HepG2 (cell line): ENCODE results near the gene PRPF38B. TPM values are rescaled to one million over a fixed set of nuclear protein-coding genes. Genes with fewer than 3 reads are reported as not detected.

ENCODE experiments used
- AGO2 ChIP-seq: fragments of 200-400 bp; formaldehyde crosslinking; optimal IDR thresholded peaks from 2 replicates; pipeline ENCODE3; 2017; ENCODE audit warnings: mild to moderate bottlenecking, low read depth, low read length, moderate library complexity
- ARNT2 ChIP-seq: sonication (generic); formaldehyde crosslinking; IDR thresholded peaks from 2 replicates; pipeline ENCODE4 v1.8.0; 2022; ENCODE audit warnings: mild to moderate bottlenecking, low read depth, missing genetic modification reagents, moderate library complexity
- CBX5 ChIP-seq: sonication (generic); formaldehyde crosslinking; IDR thresholded peaks from 2 replicates; pipeline ENCODE4 v1.4.0; 2020; ENCODE audit warnings: missing genetic modification reagents, borderline replicate concordance
- DR1 ChIP-seq: sonication (generic); formaldehyde crosslinking; IDR thresholded peaks from 2 replicates; pipeline ENCODE4 v1.8.0; 2021; ENCODE audit warnings: mild to moderate bottlenecking, missing genetic modification reagents, inconsistent platforms
- GTF3A ChIP-seq: sonication (generic); formaldehyde crosslinking; conservative IDR thresholded peaks from 2 replicates; pipeline ENCODE4 v1.4.0; 2020; ENCODE audit warnings: mild to moderate bottlenecking, missing genetic modification reagents
- MBD4 ChIP-seq: IDR thresholded peaks from 2 replicates; pipeline ENCODE4 v1.6.1; 2012; ENCODE audit warnings: low read length, inconsistent platforms, borderline replicate concordance
- MED13 ChIP-seq: sonication (generic); formaldehyde crosslinking; IDR thresholded peaks from 2 replicates; pipeline ENCODE4 v1.5.0; 2020; ENCODE audit warnings: missing genetic modification reagents
- MTF2 ChIP-seq: sonication (generic); formaldehyde crosslinking; IDR thresholded peaks from 2 replicates; pipeline ENCODE4 v1.5.0; 2020; ENCODE audit warnings: missing genetic modification reagents, borderline replicate concordance
- POLR2A ChIP-seq, 2 experiments: IDR thresholded peaks; 2 replicates each; pipeline ENCODE4 v1.6.1; 2011; ENCODE audit warnings: low read depth in 2 of 2, low read length in 2 of 2, mild to moderate bottlenecking in 1 of 2, moderate library complexity in 1 of 2; ENCODE audit not compliant: insufficient read depth in 1 of 2
- SETDB1 ChIP-seq: sonication (generic); formaldehyde crosslinking; IDR thresholded peaks from 2 replicates; pipeline ENCODE4 v1.5.1; 2020; ENCODE audit warnings: missing genetic modification reagents, mild to moderate bottlenecking, borderline replicate concordance
- SMAD3 ChIP-seq: sonication (generic); formaldehyde crosslinking; IDR thresholded peaks from 2 replicates; pipeline ENCODE4 v1.4.0; 2020; ENCODE audit warnings: missing genetic modification reagents
- SOX5 ChIP-seq: IDR thresholded peaks from 2 replicates; pipeline ENCODE4 v1.6.1; 2016; ENCODE audit warnings: borderline replicate concordance
- ZBTB42 ChIP-seq: sonication (generic); formaldehyde crosslinking; IDR thresholded peaks from 2 replicates; pipeline ENCODE4 v1.5.0; 2020; ENCODE audit warnings: mild to moderate bottlenecking, missing genetic modification reagents
- ZBTB49 ChIP-seq: sonication (generic); formaldehyde crosslinking; IDR thresholded peaks from 2 replicates; pipeline ENCODE4 v1.4.0; 2020; ENCODE audit warnings: missing genetic modification reagents, borderline replicate concordance
- ZNF30 ChIP-seq: sonication (generic); formaldehyde crosslinking; IDR thresholded peaks from 2 replicates; pipeline ENCODE4 v1.5.0; 2020; ENCODE audit warnings: mild to moderate bottlenecking, missing genetic modification reagents
- ZNF33A ChIP-seq: sonication (generic); formaldehyde crosslinking; IDR thresholded peaks from 2 replicates; pipeline ENCODE4 v1.5.1; 2020; ENCODE audit warnings: missing genetic modification reagents, mild to moderate bottlenecking, moderate library complexity, borderline replicate concordance
- ZNF343 ChIP-seq: sonication (generic); formaldehyde crosslinking; IDR thresholded peaks from 2 replicates; pipeline ENCODE4 v1.4.0; 2020; ENCODE audit warnings: mild to moderate bottlenecking, missing genetic modification reagents
- ZNF367 ChIP-seq: sonication (generic); formaldehyde crosslinking; IDR thresholded peaks from 2 replicates; pipeline ENCODE4 v1.4.0; 2020; ENCODE audit warnings: missing genetic modification reagents, borderline replicate concordance
- ZNF574 ChIP-seq: sonication (generic); formaldehyde crosslinking; IDR thresholded peaks from 2 replicates; pipeline ENCODE4 v1.4.0; 2020; ENCODE audit warnings: missing genetic modification reagents
- polyA plus RNA-seq, 8 experiments: library from polyadenylated mRNA; depleted of rRNA in 3 of 8; stranded (reverse) in 7 of 8; unstranded in 1 of 8; fragments of >200 nt; fragmentation: Illumina TruSeq in 4 of 8; extraction: Trizol in 4 of 8; gene quantifications; 2 replicates each; pipeline versions ENCODE4 v1.2.1 to v1.2.3, GENCODE V29; 2011 to 2016; ENCODE audit warnings: low read depth in 4 of 8, missing spikeins in 1 of 8, mixed read lengths in 1 of 8; ENCODE audit not compliant: insufficient read depth in 1 of 8
- total RNA-seq, 5 experiments: library from RNA; depleted of rRNA; stranded (reverse); fragments of >200 nt; fragmentation: Illumina TruSeq; extraction: Trizol; gene quantifications; 2 replicates each; pipeline ENCODE4 v1.2.3, GENCODE V29; 2016; ENCODE audit warnings: low read depth in 1 of 5
- TF ChIP-seq, protein P1 (sequence below): sonication (generic); formaldehyde crosslinking; IDR thresholded peaks from 2 replicates; pipeline ENCODE4 v1.4.0; 2020; ENCODE audit warnings: mild to moderate bottlenecking, low read depth, missing genetic modification reagents
- TF ChIP-seq, protein P2 (sequence below): sonication (generic); formaldehyde crosslinking; IDR thresholded peaks from 2 replicates; pipeline ENCODE4 v1.4.0; 2020; ENCODE audit warnings: missing genetic modification reagents

PRPF38B gene
- total and polyA plus RNA-seq, 2 of the 13 experiments (the other 11 are each of a cell fraction or from before 2014, with no cell fraction given) = 25.7 to 29.7 TPM

DNA sequence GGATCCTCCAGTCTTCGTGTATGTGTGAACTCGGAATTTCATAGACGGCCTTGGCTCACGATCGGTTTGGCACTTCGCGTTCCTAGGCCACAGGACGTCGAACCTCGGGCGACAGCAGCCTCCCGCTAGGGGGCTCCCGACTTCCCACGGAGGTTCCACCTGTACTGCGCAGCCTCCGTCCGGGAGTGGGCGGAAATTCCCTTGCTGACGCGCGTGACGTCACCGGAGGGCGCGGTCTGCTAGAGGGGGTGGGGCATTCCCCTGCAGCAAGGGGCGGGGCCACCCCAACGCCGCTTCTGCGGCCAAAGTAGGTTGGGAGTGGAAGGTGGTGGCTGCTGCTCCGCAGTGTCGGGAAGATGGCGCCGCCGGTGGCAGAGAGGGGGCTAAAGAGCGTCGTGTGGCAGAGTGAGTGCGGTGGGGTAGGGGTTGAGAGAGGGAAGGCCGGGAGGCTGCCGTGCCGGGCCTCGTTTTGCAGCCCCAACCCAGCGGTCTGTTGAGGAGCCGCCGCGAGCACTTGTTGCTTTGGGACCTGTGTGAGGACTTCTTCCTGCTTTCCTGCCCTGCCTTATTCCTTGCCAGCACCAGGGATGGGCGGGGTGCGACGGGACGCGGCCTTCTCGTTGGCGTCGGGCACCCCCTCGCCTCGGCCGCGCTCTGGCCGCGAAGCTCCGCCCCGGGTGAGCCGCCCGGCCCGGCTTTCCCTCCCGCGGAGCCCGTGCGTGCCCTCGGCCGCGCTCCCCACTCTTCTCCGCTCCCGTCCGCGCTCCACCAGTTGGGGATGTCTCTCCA, 54.5 kb downstream of the PRPF38B start, which contains the start of gene STXBP3 (continued):
- TF ChIP-seq DR1 (CRISPR knock-in tag) (peak; percentile 71), MBD4 (no peak), ZBTB42 (no peak), ARNT2 (no peak), MTF2 (CRISPR knock-in tag) (no peak), GTF3A (CRISPR knock-in tag) (no peak), ZNF343 (CRISPR knock-in tag) (peak; percentile 75; the same call in 1 of the 2 replicates), MED13 (no peak), AGO2 (peak; percentile 71), SOX5 (CRISPR knock-in tag) (no peak), SMAD3 (CRISPR knock-in tag) (peak; percentile 70; the same call in 1 of the 2 replicates), ZNF30 (no peak), SETDB1 (CRISPR knock-in tag) (no peak), ZNF367 (peak; percentile 77; the same call in 1 of the 2 replicates), ZBTB49 (CRISPR knock-in tag) (no peak), CBX5 (0 out of 2 replicates have a peak, but pooled peaks have one; percentile 45), POLR2A (IDR thresholded peaks at IDR 0.05; ENCODE audit: insufficient read depth in 1 of 2, low read depth in 2 of 2, low read length in 2 of 2) (peak; percentile 94 to 96), ZNF574 (CRISPR knock-in tag) (peak; percentile 79), ZNF33A (CRISPR knock-in tag) (no peak)
- TF ChIP-seq, protein P1, sequence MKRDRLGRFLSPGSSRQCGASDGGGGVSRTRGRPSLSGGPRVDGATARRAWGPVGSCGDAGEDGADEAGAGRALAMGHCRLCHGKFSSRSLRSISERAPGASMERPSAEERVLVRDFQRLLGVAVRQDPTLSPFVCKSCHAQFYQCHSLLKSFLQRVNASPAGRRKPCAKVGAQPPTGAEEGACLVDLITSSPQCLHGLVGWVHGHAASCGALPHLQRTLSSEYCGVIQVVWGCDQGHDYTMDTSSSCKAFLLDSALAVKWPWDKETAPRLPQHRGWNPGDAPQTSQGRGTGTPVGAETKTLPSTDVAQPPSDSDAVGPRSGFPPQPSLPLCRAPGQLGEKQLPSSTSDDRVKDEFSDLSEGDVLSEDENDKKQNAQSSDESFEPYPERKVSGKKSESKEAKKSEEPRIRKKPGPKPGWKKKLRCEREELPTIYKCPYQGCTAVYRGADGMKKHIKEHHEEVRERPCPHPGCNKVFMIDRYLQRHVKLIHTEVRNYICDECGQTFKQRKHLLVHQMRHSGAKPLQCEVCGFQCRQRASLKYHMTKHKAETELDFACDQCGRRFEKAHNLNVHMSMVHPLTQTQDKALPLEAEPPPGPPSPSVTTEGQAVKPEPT (CRISPR knock-in tag) = peak; percentile 70; the same call in 1 of the 2 replicates
- TF ChIP-seq, protein P2, sequence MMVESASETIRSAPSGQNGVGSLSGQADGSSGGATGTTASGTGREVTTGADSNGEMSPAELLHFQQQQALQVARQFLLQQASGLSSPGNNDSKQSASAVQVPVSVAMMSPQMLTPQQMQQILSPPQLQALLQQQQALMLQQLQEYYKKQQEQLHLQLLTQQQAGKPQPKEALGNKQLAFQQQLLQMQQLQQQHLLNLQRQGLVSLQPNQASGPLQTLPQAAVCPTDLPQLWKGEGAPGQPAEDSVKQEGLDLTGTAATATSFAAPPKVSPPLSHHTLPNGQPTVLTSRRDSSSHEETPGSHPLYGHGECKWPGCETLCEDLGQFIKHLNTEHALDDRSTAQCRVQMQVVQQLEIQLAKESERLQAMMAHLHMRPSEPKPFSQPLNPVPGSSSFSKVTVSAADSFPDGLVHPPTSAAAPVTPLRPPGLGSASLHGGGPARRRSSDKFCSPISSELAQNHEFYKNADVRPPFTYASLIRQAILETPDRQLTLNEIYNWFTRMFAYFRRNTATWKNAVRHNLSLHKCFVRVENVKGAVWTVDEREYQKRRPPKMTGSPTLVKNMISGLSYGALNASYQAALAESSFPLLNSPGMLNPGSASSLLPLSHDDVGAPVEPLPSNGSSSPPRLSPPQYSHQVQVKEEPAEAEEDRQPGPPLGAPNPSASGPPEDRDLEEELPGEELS (CRISPR knock-in tag) = peak; percentile 49; the same call in 1 of the 2 replicates
